Smooth muscle cell (in vitro differentiated cells): ENCODE results near the gene FBXL7. TPM values are rescaled to one million over a fixed set of nuclear protein-coding genes. Genes with fewer than 3 reads are reported as not detected.
A peak's percentile ranks its signal among the peaks of the same experiment; 100 is the strongest.

Experiments used
- DNase-seq: peaks from one replicate; lab custom pipeline; 2025; ENCODE audit not compliant: unreplicated experiment; lab: John Stamatoyannopoulos, UW
- H2AFZ ChIP-seq: fragments of 200-600 bp; sonication (generic); 2 replicates; pipeline ENCODE4 v1.6.0; 2016; ENCODE audit warnings: antibody characterized with exemption, low read depth, mild to moderate bottlenecking
- H3F3A ChIP-seq: fragments of 200-600 bp; sonication (generic); 2 replicates; pipeline ENCODE4 v1.6.0; 2017; ENCODE audit warnings: antibody characterized with exemption, low read depth
- H3K27ac ChIP-seq: fragments of 200-600 bp; sonication (generic); 2 replicates; pipeline ENCODE4 v1.5.1; 2016; ENCODE audit warnings: low read depth, mild to moderate bottlenecking
- H3K27me3 ChIP-seq: fragments of 200-600 bp; sonication (generic); 2 replicates; pipeline ENCODE4 v1.6.1; 2016; ENCODE audit warnings: low read depth, mild to moderate bottlenecking
- H3K36me3 ChIP-seq: fragments of 200-600 bp; sonication (generic); 2 replicates; pipeline ENCODE4 v1.5.1; 2016; ENCODE audit warnings: low read depth
- H3K4me1 ChIP-seq: fragments of 200-600 bp; sonication (generic); 2 replicates; pipeline ENCODE4 v1.5.1; 2016; ENCODE audit warnings: low read depth
- H3K4me2 ChIP-seq: fragments of 200-600 bp; sonication (generic); 2 replicates; pipeline ENCODE4 v1.6.0; 2016; ENCODE audit warnings: mild to moderate bottlenecking
- H3K4me3 ChIP-seq: fragments of 200-600 bp; sonication (generic); 2 replicates; pipeline ENCODE4 v1.5.1; 2016; ENCODE audit warnings: mild to moderate bottlenecking
- H3K79me2 ChIP-seq: fragments of 200-600 bp; sonication (generic); 2 replicates; pipeline ENCODE4 v1.6.0; 2016; ENCODE audit warnings: low read depth, mild to moderate bottlenecking
- H3K9ac ChIP-seq: fragments of 200-600 bp; sonication (generic); 2 replicates; pipeline ENCODE4 v1.6.0; 2016; ENCODE audit warnings: low read depth
- H3K9me3 ChIP-seq: fragments of 200-600 bp; sonication (generic); replicated peaks from 2 replicates; pipeline ENCODE4 v1.5.1; 2016; ENCODE audit warnings: low read depth
- H4K20me1 ChIP-seq: fragments of 200-600 bp; sonication (generic); 2 replicates; pipeline ENCODE4 v1.6.0; 2016; ENCODE audit warnings: low read depth
- CTCF ChIP-seq: fragments of 200-600 bp; sonication (generic); IDR thresholded peaks from 2 replicates; pipeline ENCODE4 v1.5.1; 2017; ENCODE audit warnings: borderline replicate concordance, mild to moderate bottlenecking, antibody characterized with exemption; ENCODE audit not compliant: insufficient read depth, poor library complexity, severe bottlenecking
- WGBS: methylation state at CpG from one replicate; pipeline ENCODE4 v1.1.7; 2016; ENCODE audit warnings: low lambda C conversion rate; 5-methylcytosine and 5-hydroxymethylcytosine counted together
- polyA plus RNA-seq: library from polyadenylated mRNA; unstranded; fragments of >200 nt; fragmentation: Nextera tagmentation; extraction: Ambion mirVana; gene quantifications from 2 replicates; pipeline ENCODE4 v1.2.1, GENCODE V29; 2016
- total RNA-seq: library from RNA; depleted of rRNA; stranded (reverse); fragments of >200 nt; gene quantifications from 2 replicates; pipeline ENCODE4 v1.2.3, GENCODE V29; 2014

The FBXL7 gene
- total and polyA plus RNA-seq, 2 experiments from 2014 or later, result 20.2 to 21.0 TPM

GRCh38 chr5:15500325-15501001, 483 bp downstream of the FBXL7 start:
- Histone ChIP-seq H3K36me3 (no peaks in the 10 kb centered on the region), H2AFZ (peak overlapping the region; percentile 60), H3K4me2 (peak overlapping the region; percentile 99), H3K27ac (peak overlapping the region; percentile 83), H3K9ac (peak overlapping the region; percentile 68), H3K27me3 (peaks cover 14% of the 10 kb centered on the region), H3K79me2 (peaks cover 32% of the 10 kb centered on the region), H4K20me1 (peaks cover 33% of the 10 kb centered on the region), H3K4me3 (peak overlapping the region; percentile 76), H3F3A (peaks cover 10% of the 10 kb centered on the region), H3K9me3 (no peaks in the 10 kb centered on the region), H3K4me1 (peaks cover 17% of the 10 kb centered on the region)
- TF ChIP-seq CTCF, result no peak
- 2% methylated on average over 47 of the region's 61 CpGs for WGBS
- DNase-seq, result peak; percentile 50

GRCh38 chr5:15501091-15501791, 1.3 kb downstream of the FBXL7 start:
- TF ChIP-seq CTCF, result no peak
- peak overlapping the region; percentile 83 for H3K27ac ChIP-seq
- peaks cover 39% of the 10 kb centered on the region for H4K20me1 ChIP-seq
- peak overlapping the region; percentile 76 for H3K4me3 ChIP-seq
- peak overlapping the region; percentile 99 for H3K4me2 ChIP-seq
- peaks cover 40% of the 10 kb centered on the region for H3K79me2 ChIP-seq
- H3F3A ChIP-seq, result peaks cover 10% of the 10 kb centered on the region
- H3K27me3 ChIP-seq, result peaks cover 7% of the 10 kb centered on the region
- H3K4me1 ChIP-seq, result peaks cover 17% of the 10 kb centered on the region
- DNase-seq, result peak; percentile 21
- no peaks in the 10 kb centered on the region for H3K36me3 ChIP-seq
- 1% methylated on average over 15 of the region's 15 CpGs for WGBS
- no peaks in the 10 kb centered on the region for H3K9me3 ChIP-seq
- H2AFZ ChIP-seq, result peak overlapping the region; percentile 60
- H3K9ac ChIP-seq, result peak overlapping the region; percentile 68

GRCh38 chr5:15502208-15502607, 2.2 kb downstream of the FBXL7 start:
- peak overlapping the region; percentile 76 for H3K4me3 ChIP-seq
- H3K9me3 ChIP-seq, result no peaks in the 10 kb centered on the region
- 27% methylated on average over 5 of the region's 5 CpGs for WGBS
- peaks cover 49% of the 10 kb centered on the region for H4K20me1 ChIP-seq
- H2AFZ ChIP-seq, result peak overlapping the region; percentile 60
- H3K79me2 ChIP-seq, result peaks cover 48% of the 10 kb centered on the region
- peaks cover 10% of the 10 kb centered on the region for H3F3A ChIP-seq
- H3K27me3 ChIP-seq, result peaks cover 1% of the 10 kb centered on the region
- no peak for TF ChIP-seq CTCF
- DNase-seq, result no peak
- H3K36me3 ChIP-seq, result no peaks in the 10 kb centered on the region
- peak overlapping the region; percentile 67 for H3K9ac ChIP-seq
- peak overlapping the region; percentile 99 for H3K4me2 ChIP-seq
- peak overlapping the region; percentile 83 for H3K27ac ChIP-seq
- peaks cover 17% of the 10 kb centered on the region for H3K4me1 ChIP-seq
